HG03565 (cell line): ENCODE measurements around the gene KCNE5.
"Not testable (repeated sequence)": the region's sequence is repeated elsewhere in the genome, so short reads cannot be mapped to it uniquely, and the experiment has no call there.

ENCODE experiments used
- ATAC-seq: cut with Tn5 transposase; IDR thresholded peaks from one replicate; pipeline ENCODE4 v1.9.1; 2021; ENCODE audit warnings: mild to moderate bottlenecking, moderate library complexity; ENCODE audit not compliant: unreplicated experiment

KCNE5 gene

GRCh38 chrX:109614951-109615350, 10.0 kb downstream of the KCNE5 start:
- ATAC-seq = no peak

GRCh38 chrX:109601486-109601885, 23.5 kb downstream of the KCNE5 start:
- no peak for ATAC-seq

GRCh38 chrX:109600237-109600651, 24.7 kb downstream of the KCNE5 start:
- ATAC-seq = no peak

GRCh38 chrX:109596015-109596414, 29.0 kb downstream of the KCNE5 start:
- ATAC-seq = no peak

- no peak for ATAC-seq
Observed at GRCh38 chrX:109590176-109590575, 34.8 kb downstream of the KCNE5 start.

- no peak for ATAC-seq
Observed at GRCh38 chrX:109585488-109585887, 39.5 kb downstream of the KCNE5 start.

- ATAC-seq = no peak
Observed at GRCh38 chrX:109578916-109579315, 46.1 kb downstream of the KCNE5 start.

- no peak for ATAC-seq
Observed at GRCh38 chrX:109577055-109577454, 47.9 kb downstream of the KCNE5 start.

GRCh38 chrX:109576083-109576482, 48.9 kb downstream of the KCNE5 start:
- ATAC-seq = not testable (repeated sequence)
